Activated CD4-positive, alpha-beta T cell treated with anti-CD3 and anti-CD28 coated beads, Interleukin-2, amount 50 U/mL, for 16 hours (primary cell): ENCODE results near the gene IL17C.

ENCODE experiments used
- DNase-seq: peaks from one replicate; pipeline ENCODE4 v3.0.0-alpha.2; 2020

The IL17C gene

GRCh38 chr16:88628512-88628974 lies 9.8 kb upstream of the IL17C start:
- DNase-seq = no peak

GRCh38 chr16:88629835-88630234 lies 8.5 kb upstream of the IL17C start:
- DNase-seq = no peak

- no peak for DNase-seq
Measured at GRCh38 chr16:88630433-88630832, 7.9 kb upstream of the IL17C start.

DNA sequence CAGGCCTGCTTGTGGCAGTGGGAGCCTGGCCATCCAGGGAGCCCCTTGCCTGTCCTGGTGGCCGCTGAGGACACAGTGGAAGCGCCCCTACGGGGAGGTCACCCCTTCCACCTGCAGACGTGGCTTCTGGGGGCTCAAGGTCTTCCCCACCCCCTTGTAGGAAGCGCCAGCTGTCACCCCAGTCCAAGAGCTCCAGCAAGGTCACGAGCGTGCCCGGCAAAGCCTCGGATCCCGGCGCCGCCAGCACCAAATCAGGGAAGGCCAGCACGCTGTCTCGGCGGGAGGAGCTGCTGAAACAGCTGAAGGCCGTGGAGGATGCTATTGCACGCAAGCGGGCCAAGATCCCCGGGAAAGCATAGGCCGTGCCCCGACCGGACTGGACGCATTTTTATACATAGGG lies 7.4 kb upstream of the IL17C start:
- no peak for DNase-seq

- DNase-seq = no peak
Measured at GRCh38 chr16:88631384-88631783, 7.0 kb upstream of the IL17C start.

DNA sequence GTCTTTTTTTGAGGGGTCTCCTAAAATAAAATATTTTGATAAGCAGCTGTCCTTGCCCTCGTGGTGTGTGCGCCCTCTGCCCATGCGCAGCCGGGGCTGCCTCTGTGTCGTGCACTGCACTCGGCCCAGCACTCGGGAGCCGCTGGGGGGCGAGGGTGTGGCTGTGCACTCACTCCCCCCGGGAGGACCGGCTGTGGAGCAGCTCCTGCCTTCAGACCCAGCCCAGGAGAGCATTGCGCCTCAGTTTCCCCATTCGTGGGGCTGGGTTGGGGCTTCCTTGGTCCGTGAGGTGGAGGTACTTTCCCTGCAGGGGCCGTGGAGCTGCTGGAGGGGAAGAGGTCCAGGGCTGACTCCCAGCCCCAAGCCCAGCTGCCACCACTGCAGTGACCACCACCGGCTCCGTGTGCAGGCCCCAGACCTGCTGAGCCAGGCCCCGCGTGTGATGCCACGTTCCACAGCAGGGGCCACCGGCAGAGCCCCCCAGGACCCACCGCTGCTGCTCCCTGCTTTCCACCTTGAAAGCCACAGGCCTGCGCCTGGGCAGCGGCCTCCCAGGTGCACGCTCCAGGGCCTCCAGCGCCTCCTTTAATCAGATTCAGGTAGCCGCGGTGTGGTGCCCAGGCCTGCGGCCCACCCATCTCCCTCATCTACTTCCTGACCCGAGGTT lies 6.3 kb upstream of the IL17C start:
- no peak for DNase-seq

GRCh38 chr16:88632587-88632930 lies 5.8 kb upstream of the IL17C start:
- no peak for DNase-seq

DNA sequence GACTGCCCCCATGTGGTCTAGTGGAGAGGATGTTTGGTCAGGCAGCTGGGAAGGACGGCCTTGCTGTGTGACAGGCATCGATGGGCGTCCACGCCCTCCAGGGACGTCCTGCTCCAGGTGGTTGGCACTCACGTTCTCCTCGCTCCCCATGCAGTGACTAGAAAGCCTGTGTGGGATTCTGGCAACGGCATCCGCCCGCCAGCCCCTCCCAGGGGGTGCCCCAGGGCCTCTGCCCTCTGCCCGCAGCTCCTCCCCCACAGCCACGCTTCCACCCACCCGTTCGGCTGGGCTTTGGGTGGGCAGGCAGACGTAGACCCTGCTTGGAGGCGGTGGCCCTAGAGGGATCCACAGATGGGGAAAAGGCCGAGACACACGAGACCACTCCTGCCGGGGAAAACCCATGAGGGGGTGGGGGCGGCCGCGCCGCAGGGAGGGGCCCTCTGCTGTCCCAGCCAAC lies 4.7 kb upstream of the IL17C start:
- DNase-seq = peak; percentile 59

DNA sequence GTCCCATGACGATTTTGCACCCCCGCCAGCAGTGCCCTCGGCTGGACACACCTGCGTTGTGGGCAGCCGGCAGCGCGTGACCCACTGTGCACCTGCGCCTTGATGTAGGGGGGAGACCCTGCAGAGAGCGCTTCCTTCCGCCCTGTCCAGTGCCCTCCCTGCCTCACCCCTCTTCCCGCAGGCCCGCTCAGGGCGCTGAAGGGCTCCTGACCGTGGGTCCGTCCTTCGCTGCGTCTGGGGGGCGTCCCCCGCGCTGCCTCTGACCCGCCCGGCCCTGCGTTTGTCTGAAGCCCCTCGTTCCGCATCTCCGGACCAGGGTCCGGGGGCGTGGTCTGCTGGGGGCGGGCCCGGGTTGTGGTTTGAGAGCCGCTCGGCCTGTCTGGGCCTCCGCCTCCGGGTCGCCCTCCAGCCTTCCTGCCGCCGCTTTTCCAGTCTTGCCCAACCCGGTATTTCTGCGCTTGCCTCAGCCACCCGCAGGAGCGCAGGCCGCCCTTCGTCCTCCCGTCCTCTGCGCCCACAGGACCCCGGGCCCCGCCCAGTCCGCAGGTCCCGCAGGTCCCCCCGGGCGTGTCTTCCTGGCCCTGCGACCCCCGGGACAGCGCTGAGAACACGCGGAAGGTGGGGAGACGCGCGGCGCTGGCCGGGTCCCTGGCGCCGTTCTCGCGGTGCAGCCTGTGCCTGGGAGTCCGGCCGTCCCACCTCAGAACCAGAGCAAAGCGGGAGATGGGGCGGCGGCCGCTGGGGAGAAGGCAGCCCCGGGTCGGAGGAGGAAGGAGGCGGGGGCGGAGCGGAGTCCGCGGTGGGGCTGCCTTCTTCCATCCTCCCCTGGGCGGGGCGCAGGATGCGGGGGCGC lies 4.0 kb upstream of the IL17C start:
- DNase-seq = peak; percentile 53

- DNase-seq = no peak
Measured at GRCh38 chr16:88634994-88635670, 3.2 kb upstream of the IL17C start.

- no peak for DNase-seq
Measured at GRCh38 chr16:88635671-88636319, 2.6 kb upstream of the IL17C start.

DNA sequence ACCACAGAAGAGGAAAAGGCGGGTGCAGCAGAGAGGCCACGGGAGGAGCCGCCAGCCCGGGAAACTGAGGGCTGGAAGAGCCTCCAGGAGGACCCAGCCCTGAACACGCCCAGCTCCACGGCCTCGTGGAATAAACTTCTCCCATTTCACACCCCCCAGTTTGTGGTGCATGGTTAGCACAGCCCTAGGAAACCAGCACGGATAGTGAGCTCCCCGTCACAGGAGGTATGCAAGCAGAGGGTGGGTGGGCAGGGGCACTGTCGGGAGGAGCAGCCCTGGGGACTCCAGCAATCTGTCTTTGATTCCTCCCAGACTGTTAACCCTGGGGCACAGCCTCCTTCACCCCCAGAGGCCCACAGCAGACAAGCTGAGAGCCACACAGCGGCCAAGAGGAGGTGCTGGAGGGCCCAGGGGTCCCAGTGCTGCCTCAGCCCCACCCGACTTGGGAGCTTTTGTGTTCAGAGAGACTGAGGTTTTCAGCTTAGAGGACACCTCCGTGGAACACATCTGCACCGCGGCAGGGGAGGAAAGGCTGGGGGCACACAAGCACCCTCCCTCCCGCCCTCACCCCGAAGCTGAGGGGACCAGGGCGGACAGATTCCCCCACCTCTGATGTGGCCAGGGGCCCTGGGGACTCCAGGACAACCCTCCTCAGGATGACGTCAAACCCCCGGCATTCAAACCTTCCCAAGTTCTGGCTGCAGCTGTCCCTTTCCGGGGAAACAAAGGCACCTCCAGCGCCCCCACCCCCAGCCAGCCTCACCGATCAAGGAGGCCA lies 1.7 kb upstream of the IL17C start:
- no peak for DNase-seq

DNA sequence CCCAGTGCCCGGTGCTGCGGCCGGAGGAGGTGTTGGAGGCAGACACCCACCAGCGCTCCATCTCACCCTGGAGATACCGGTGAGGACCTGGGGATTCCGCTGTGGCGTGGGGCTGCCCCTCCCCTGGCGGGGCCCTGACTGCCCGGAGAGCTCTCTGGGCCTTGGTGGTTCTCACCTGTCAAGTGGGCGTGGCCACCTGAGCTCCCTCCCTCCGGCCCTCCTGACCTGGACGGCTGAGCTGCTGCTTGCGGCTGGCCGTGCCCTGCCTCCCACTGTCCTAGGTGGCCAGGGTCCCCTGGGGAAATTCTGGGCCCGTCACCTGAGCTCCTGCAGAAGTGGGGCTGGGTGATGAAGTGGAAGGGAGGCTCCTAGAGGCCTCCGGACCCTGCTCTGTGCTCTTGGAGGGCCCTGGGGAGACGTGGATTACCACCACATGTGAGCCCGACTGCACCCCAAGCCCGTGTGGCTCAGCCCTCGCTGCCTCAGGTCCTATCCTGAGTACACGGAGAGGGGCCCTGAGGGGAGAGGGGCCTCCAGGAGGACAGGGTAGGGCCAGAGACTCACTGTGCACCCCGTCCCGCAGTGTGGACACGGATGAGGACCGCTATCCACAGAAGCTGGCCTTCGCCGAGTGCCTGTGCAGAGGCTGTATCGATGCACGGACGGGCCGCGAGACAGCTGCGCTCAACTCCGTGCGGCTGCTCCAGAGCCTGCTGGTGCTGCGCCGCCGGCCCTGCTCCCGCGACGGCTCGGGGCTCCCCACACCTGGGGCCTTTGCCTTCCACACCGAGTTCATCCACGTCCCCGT lies 1.1 kb downstream of the IL17C start:
- no peak for DNase-seq

- no peak for DNase-seq
Measured at GRCh38 chr16:88640039-88640495, 1.7 kb downstream of the IL17C start.

GRCh38 chr16:88640498-88641247 lies 2.3 kb downstream of the IL17C start:
- no peak for DNase-seq

GRCh38 chr16:88642881-88643643 lies 4.7 kb downstream of the IL17C start:
- DNase-seq = no peak

- DNase-seq = no peak
Measured at GRCh38 chr16:88643644-88643932, 5.2 kb downstream of the IL17C start.

- no peak for DNase-seq
Measured at GRCh38 chr16:88645455-88645854, 7.1 kb downstream of the IL17C start.

GRCh38 chr16:88645941-88646340 lies 7.6 kb downstream of the IL17C start:
- DNase-seq = no peak
